DND-41 (cell line): ENCODE measurements around the gene AASDHPPT.
A peak's percentile ranks its signal among the peaks of the same experiment; 100 is the strongest.

Source experiments
- ATAC-seq: fragments of 200-7000 bp; cut with Tn5 transposase; 3 replicates; pipeline ENCODE4 v1.9.1; 2021; ENCODE audit warnings: low read depth; ENCODE audit not compliant: insufficient read depth
- DNase-seq: peaks from one replicate; pipeline ENCODE4 v3.0.0-alpha.2; 2020
- H2AFZ ChIP-seq: 2 replicates; pipeline ENCODE4 v1.6.0; 2012; ENCODE audit warnings: low read depth, low read length
- H3K27ac ChIP-seq: 2 replicates; pipeline ENCODE4 v1.5.1; 2012; ENCODE audit warnings: low read length, inconsistent platforms
- H3K27me3 ChIP-seq: fragments of 200-600 bp; sonication (generic); 2 replicates; pipeline ENCODE4 v1.6.0; 2012; ENCODE audit warnings: low read length, mild to moderate bottlenecking, inconsistent platforms; ENCODE audit not compliant: insufficient read depth, poor library complexity
- H3K36me3 ChIP-seq: 2 replicates; pipeline ENCODE4 v1.5.1; 2012; ENCODE audit warnings: low read length, inconsistent platforms; ENCODE audit not compliant: insufficient read depth
- H3K4me1 ChIP-seq: 2 replicates; pipeline ENCODE4 v1.5.1; 2012; ENCODE audit warnings: mild to moderate bottlenecking, low read length; ENCODE audit not compliant: insufficient read depth
- H3K4me2 ChIP-seq: 2 replicates; pipeline ENCODE4 v1.6.0; 2012; ENCODE audit warnings: mild to moderate bottlenecking, moderate library complexity, low read length, inconsistent platforms; ENCODE audit not compliant: insufficient read depth
- H3K4me3 ChIP-seq, 2 experiments: fragments of 200-600 bp in 1 of 2; shearing (Covaris generic) in 1 of 2; 2 replicates each; pipeline ENCODE4 v1.5.1; 2012 to 2016; ENCODE audit warnings: inconsistent platforms in 2 of 2, low read length in 2 of 2, mild to moderate bottlenecking in 2 of 2, low read depth in 1 of 2, moderate library complexity in 1 of 2
- H3K79me2 ChIP-seq: 2 replicates; pipeline ENCODE4 v1.6.0; 2012; ENCODE audit warnings: low read length, inconsistent platforms; ENCODE audit not compliant: insufficient read depth
- H3K9ac ChIP-seq: 2 replicates; pipeline ENCODE4 v1.6.0; 2012; ENCODE audit warnings: low read depth, mild to moderate bottlenecking, inconsistent platforms, low read length, moderate library complexity
- H3K9me3 ChIP-seq: 2 replicates; pipeline ENCODE4 v1.5.1; 2012; ENCODE audit warnings: low read length, moderate library complexity, mild to moderate bottlenecking, inconsistent platforms; ENCODE audit not compliant: insufficient read depth, severe bottlenecking
- H4K20me1 ChIP-seq: 2 replicates; pipeline ENCODE4 v1.6.0; 2012; ENCODE audit warnings: low read length; ENCODE audit not compliant: insufficient read depth
- CTCF ChIP-seq: IDR thresholded peaks from 2 replicates; pipeline ENCODE4 v1.5.1; 2012; ENCODE audit warnings: borderline replicate concordance, low read length, moderate library complexity, mild to moderate bottlenecking; ENCODE audit not compliant: poor library complexity, severe bottlenecking; ENCODE audit errors: extremely low read depth
- EZH2 ChIP-seq: IDR thresholded peaks from 3 replicates; pipeline ENCODE4 v1.6.1; 2012; ENCODE audit warnings: borderline replicate concordance, low read depth, mild to moderate bottlenecking, moderate library complexity, low read length, inconsistent platforms; ENCODE audit not compliant: severe bottlenecking

The AASDHPPT gene

GRCh38 chr11:106070606-106071005, 6.9 kb upstream of the AASDHPPT start:
- no peak overlapping the region for H3K9ac ChIP-seq
- no peak for ATAC-seq
- no peak overlapping the region for H3K27ac ChIP-seq
- H3K27me3 ChIP-seq: no peaks in the 10 kb centered on the region
- no peak overlapping the region for H3K4me3 ChIP-seq
- no peak overlapping the region for H3K4me2 ChIP-seq
- no peak overlapping the region for H2AFZ ChIP-seq
- no peaks in the 10 kb centered on the region for H3K9me3 ChIP-seq
- DNase-seq: no peak
- H3K36me3 ChIP-seq: no peaks in the 10 kb centered on the region
- TF ChIP-seq EZH2 (no peak), CTCF (no peak)
- H3K4me1 ChIP-seq: peaks cover 5% of the 10 kb centered on the region
- H3K79me2 ChIP-seq: 0 out of 2 replicates have a peak, but pooled peaks cover 1% of the 10 kb centered on the region
- H4K20me1 ChIP-seq: no peaks in the 10 kb centered on the region

DNA sequence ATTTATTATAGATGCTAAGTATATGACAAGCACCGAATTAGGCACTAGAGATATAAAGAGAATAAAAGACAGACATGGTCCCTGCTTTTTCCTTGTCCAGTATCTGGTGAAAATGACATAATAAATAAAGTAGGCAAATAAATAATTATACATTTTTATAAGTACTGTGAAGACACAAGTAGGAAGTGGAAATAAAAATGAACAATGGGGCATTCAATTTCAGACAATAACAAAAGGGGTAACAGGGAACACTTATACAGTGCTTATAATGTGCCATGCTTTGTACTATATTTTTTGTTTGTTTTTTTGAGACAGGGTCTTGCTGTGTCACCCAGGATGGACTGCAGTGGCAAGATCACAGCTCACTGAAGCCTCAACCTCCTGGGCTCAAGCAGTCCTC, 4.7 kb upstream of the AASDHPPT start:
- Histone ChIP-seq H3K9me3 (no peaks in the 10 kb centered on the region), H3K36me3 (no peaks in the 10 kb centered on the region), H3K4me1 (peaks cover 14% of the 10 kb centered on the region), H3K27ac (no peak overlapping the region), H3K4me3 (no peak overlapping the region), H3K4me2 (no peak overlapping the region), H3K9ac (no peak overlapping the region), H3K27me3 (no peaks in the 10 kb centered on the region), H4K20me1 (no peaks in the 10 kb centered on the region), H3K79me2 (peaks cover 17% of the 10 kb centered on the region), H2AFZ (no peak overlapping the region)
- TF ChIP-seq EZH2: no peak
- no peak for TF ChIP-seq CTCF
- no peak for ATAC-seq
- DNase-seq: no peak

- peak overlapping the region; percentile 63 for H3K9ac ChIP-seq
- peak overlapping the region; percentile 87 for H2AFZ ChIP-seq
- H3K4me2 ChIP-seq: peak overlapping the region; percentile 77
- peak overlapping the region; percentile 38 to 81; a peak in 3 of 4 replicates for H3K4me3 ChIP-seq
- peaks cover 7% of the 10 kb centered on the region; the same call in 1 of the 2 replicates for H4K20me1 ChIP-seq
- TF ChIP-seq CTCF: no peak
- TF ChIP-seq EZH2: no peak
- peaks cover 52% of the 10 kb centered on the region for H3K79me2 ChIP-seq
- H3K27ac ChIP-seq: peak overlapping the region; percentile 83
- H3K9me3 ChIP-seq: no peaks in the 10 kb centered on the region
- no peak for ATAC-seq
- DNase-seq: no peak
- H3K27me3 ChIP-seq: no peaks in the 10 kb centered on the region
- peaks cover 44% of the 10 kb centered on the region for H3K4me1 ChIP-seq
- peaks cover 20% of the 10 kb centered on the region for H3K36me3 ChIP-seq
Observed at GRCh38 chr11:106076171-106076918, 1.1 kb upstream of the AASDHPPT start.
